Cerebellar cortex (tissue), 1 donor: ENCODE measurements around the gene ZNF391.
"Not testable (repeated sequence)": the region's sequence is repeated elsewhere in the genome, so short reads cannot be mapped to it uniquely, and the experiment has no call there.

ENCODE experiments used
- DNase-seq: peaks from one replicate; pipeline ENCODE4 v3.0.0-alpha.2; 2015; ENCODE audit warnings: low spot score

ZNF391 gene

DNA sequence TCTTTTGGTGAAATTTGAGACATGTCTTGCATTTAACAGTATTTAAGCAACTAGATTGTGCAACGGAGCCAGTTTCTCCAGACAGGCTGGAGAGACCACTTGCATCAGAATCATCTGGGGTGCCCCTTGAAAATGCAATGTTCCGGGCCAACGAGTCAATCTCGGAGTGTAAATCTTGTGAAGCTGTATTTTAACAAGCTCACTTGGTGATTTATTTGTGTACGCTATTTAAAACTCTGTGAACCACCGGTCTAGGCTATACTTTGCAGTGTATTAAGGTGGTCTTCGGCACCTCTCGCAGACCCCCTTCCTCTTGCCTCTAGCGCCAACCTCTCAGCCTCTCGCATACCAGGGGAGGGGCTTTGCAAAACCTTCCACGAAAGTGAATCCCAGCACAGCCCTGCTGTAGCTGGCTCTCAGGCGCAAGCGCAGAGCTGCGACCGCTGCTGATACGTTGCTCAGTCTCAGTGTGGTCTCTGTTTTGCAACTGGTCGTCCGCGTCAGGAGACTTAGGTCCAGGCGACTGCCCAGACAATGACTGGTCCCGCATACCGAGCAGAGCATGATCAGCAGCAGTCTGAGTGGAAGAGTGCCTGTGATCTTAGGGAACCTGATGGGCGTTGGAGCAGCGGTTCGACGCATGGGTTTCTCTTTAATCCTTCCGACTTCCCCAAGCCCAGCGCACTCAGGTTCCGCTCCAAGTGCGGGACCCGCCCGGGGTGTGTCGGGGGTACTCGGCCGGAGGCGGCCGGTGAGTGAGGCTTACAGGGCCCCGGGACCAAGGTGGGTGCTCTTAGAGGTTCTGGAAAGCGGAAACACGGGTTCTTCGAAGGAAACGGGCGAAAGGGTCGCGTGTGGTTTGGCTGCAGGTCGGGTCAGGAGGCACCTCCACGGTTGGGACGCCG is at the start of gene ZNF391:
Gene ZNF391 (plus strand): TSS at position 467 of the 905 bp plus-strand sequence. CDS start 11,612 bp downstream, outside the sequence.
- DNase-seq, result peak; percentile 92

DNA sequence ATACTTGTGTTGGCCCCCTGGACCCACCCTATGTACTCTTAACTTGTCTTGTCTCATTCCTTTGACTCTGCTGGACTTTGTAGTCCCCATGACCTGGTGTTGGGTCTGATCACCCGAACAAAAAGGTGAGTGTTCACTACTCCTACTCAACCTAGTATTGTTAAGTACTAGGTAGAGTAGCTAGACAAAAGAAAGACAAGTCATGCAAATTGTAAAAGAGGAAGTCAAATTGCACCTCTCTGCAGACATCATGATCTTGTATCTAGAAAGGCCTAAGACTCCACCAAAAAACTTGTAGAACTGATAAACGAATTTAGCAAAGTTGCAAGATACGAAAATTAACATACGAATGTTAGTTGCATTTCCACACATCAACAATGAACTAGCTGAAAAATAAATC is 35.7 kb upstream of the ZNF391 start:
- no peak for DNase-seq

DNA sequence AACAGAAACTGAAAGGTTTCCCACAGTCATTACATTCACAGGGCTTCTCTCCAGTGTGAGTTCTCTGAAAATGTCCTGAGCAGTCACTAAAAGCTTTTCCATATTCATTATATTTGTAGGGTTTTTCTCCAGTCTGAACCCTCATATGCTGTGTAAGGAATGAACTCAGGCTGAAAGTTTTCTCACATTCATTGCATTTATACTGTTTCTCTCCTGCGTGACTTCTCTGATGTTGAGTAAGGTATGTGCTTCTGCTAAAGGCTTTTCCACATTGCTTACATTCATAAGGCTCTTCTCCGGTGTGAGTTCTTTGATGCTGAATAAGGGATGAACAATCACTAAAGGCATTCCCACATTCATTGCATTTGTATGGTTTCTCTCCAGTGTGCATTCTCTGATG is 29.8 kb upstream of the ZNF391 start:
- DNase-seq, result no peak

DNA sequence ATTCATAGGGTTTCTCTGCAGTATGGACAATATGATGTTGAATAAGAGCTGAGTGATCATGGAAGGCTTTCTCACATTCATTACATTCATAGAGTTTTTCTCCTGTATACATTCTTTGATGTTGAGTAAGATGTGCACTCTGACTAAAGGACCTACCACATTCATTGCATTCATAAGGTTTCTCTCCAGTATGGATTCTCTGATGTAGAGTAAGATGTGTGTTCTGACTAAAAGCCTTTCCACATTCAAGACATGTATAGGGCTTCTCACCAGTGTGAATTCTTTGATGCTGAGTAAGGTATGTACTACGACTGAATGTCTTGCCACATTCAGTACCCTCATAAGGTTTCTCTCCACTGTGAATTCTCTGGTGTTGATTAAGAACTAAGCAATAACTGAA is 29.3 kb upstream of the ZNF391 start:
- no peak for DNase-seq

DNA sequence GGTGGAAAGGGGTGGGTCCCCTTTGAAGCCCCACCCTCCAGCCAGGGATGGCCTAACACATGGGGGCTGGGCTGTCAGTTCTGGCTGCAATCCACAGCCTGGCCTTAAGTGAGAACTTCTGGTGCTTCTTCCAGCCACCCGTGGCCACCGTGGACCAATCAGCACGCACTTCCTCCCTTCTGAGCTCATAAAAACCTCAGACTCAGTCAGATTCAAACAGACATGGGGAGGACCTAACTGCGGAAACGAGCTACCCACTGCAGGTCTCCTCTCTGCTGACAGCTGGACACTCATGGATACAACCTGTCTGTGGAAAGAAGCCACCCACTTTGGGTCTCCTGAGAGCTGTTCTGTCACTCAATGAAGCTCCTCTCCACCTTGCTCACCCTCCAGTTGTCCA is 20.4 kb upstream of the ZNF391 start:
- DNase-seq, result no peak

DNA sequence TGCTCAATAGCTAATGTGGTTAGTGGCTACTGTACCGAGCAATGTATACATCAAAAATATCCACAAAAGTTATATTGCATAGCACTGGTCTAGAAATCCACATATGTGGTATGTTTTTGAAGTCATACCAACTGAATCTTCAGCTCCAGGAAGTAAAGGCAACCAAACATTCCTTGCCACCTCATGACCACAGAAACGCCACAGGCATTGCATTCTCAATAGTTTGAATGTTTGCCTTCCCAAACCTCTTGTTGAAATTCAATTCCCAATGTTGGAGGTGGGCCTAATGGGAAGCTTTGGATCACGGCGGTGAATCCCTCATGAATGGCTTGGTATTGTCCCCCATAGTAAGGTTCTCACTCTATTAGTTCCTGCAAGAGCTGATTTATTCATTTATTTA is 18.2 kb upstream of the ZNF391 start:
- DNase-seq, result no peak

DNA sequence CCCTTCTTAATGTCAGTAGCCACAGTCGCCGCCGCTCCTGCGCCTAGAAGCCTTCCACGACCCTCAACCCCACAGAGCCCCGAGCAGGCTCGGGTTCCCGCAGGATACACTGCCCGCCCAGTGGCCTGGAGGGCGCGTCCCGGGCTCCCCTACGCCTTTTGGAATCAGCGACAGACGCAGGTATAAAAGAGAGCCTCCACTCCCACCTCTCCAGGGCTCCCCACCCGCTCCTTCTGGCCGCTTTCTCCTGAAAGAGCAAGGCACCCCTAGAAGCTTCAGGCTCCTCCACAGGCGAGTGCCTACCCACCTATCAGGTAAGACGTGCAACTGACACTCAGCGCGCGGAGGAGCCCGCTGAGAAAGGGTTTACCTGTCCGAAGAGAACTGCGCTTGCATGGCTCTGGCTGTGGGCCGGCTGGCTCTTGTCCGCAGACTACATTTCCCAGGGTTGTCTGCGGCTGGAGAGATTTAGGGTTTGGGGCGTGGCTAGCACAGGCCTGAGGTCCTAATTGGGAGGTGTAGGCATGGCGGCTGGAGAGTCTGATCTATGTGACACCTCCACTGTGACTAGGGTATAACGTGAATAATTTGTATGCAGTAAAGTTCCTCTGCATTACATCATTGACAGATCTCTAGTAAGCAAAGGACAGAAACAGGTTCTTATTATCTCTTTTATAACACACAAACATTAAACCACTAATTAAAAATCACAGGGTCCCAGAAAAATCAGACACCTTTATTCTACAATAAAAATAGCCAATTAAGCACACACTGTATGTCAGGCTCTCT is 13.5 kb upstream of the ZNF391 start:
- peak; percentile 93 for DNase-seq

DNA sequence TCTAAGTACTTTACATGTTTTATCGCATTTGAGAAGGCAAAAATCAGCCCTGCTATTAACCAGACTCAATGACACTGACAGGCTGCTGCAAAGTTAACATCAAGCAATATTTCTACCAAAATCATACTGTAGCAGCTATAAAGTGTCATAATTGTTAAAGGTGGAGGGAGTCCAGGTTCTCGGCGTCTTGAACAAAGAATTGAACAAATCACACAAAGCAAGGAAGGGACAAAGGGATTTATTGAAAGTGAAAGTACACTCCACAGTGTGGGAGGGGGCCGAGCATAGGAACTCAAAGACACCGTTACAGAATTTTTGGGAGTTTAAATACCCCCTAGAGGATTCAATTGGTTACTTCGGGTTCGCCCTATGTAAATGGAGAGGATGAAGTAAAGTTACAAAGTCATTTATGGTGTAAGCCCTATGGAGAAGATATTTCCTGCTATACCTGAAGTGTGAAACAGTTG is 12.9 kb upstream of the ZNF391 start:
- DNase-seq, result peak; percentile 10

DNA sequence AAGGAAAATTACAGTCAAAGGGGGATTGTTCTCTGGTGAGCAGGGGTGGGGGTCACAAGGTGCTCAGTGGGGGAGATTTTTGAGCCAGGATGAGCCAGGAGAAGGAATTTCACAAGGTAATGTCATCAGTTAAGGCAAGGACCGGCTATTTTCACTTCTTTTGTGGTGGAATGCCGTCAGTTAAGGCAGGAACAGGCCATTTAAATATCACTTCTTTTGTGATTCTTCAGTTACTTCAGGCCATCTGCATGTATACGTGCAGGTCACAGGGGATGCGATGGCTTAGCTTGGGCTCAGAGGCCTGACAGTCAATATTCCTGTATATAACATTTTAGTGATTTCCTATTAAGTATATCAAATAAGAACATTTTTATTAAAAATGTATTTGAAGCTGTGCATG is 10.2 kb upstream of the ZNF391 start:
- DNase-seq, result not testable (repeated sequence)

DNA sequence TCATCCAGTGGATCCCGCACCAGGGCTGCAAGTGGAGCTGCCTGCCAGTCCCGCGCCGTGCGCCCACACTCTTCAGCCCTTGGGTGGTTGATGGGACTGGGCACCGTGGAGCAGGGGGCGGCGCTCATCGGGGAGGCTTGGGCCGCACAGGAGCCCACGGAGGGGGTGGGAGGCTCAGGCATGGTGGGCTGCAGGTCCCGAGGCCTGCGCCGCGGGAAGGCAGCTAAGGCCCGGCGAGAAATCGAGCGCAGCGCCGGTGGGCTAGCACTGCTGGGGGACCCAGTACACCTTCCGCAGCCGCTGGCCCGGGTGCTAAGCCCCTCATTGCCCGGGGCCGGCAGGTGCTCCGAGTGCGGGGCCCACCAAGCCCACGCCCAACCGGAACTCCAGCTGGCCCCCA is 7.6 kb upstream of the ZNF391 start:
- DNase-seq, result not testable (repeated sequence)

DNA sequence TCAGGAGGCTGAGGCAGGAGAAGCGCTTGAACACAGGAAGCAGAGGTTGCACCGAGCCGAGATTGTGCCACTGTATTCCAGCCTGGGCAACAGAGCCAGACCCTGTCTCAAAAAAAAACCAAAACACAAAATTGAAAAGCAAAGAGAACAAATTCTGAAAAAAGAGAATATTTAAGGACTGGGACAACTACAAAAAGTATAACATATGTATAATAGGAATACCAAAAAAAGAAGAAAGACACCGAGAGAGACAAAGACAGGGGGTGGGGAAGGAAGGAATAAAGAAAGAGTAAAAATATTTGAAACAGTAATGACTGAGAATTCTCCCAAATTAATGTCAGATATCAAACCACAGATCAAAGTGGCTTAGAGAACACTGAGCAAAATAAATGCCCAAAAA is 5.5 kb upstream of the ZNF391 start:
- DNase-seq, result no peak

DNA sequence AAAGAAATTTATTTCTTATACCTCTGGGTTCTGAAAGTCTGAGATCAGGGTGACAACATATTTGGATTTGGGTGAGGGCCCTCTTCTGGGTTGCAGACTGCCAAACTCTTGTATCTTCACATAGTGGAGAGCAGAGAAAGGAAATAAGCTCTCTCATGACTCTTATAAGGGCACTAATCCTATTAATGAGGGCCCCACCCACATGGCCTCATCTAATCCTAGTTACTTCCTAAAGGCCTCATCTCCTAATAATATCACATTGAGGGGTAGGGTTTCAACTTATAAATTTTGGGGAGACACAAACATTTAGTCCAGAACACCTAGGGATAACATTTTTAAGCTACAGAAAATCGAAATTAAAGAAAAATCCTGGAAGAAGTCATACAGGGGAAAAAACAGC is 5.1 kb upstream of the ZNF391 start:
- no peak for DNase-seq

DNA sequence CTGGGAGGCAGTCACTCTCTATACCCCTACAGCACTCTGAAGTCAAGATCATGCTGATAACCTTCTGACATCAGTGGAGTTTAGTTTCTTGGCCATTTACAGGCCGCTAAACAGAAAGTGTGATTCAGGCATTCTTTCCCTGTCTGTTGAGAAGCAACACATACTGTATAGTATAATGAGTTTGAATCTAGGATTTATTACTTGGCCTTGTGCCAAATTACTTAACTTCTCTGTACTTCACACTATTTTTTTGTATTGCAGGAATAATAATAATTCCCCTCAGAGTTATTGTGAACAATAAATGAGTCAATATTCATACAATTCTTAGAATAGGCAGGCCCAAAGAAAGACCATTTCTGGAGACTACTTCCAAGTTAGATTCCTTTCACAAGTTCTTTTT is 4.1 kb downstream of the ZNF391 start:
- DNase-seq, result no peak

DNA sequence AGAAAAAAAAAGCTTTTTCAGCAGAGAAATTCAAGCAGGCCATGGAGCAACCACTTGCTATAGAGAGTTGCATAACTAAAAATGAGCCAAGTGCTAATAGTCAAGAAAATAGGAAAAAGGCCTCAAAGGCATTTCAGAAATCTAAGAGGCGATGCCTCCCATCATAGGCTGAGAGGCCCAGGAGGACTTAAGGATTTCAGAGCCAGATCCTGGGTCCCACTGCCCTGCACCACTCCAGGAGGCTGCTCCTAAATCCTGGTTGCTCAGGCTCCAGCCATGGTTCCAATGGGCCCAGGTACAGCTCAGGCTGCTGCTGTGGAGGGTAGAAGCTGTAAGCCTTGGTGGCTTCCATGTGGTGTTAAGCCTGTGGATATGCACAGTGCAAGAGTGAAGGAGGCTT is 5.5 kb downstream of the ZNF391 start:
- no peak for DNase-seq

DNA sequence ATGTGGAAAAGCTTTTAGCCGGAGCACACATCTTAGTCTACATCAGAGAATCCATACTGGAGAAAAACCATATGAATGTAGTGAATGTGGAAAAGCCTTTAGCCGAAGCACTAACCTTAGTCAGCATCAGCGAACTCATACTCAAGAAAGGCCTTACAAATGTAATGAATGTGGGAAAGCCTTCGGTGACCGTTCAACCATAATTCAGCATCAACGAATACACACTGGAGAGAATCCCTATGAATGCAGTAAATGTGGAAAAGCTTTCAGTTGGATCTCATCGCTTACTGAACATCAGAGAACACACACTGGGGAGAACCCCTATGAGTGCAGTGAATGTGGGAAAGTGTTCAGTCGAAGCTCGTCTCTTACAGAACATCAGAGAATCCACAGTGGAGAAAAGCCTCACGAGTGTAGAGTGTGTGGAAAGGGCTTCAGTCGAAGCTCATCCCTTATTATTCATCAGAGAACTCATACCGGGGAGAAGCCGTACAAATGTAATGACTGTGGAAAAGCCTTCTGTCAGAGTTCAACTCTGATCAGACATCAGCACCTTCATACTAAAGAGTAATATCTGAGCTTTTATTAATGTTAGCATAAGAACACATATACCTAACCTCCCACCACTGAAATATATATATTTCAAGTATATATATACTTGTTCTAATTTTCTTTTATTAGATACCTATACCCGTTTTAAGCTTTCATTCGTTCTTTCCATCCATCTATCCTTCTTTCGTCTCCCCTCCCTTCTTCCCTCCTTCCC is 12.5 kb downstream of the ZNF391 start:
- DNase-seq, result no peak

DNA sequence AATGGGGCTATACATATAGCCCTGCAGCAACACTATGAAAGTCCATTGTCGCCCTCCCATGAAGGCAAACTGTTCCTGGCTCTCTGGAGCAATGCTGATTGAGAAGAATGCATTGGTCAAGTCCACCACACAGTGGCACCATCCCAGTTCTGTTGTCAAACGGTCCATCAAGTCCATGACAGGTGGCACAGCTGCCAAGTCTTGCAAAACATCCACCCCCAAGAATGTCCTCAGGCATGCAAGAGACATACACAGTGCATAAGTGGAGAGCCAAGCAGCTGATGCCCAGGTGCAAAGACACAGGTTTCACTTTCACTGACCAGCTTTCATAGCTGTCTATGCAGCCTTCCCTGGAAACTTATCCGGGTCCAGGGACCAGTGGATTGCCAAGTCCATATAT is 17.5 kb downstream of the ZNF391 start:
- DNase-seq, result no peak

DNA sequence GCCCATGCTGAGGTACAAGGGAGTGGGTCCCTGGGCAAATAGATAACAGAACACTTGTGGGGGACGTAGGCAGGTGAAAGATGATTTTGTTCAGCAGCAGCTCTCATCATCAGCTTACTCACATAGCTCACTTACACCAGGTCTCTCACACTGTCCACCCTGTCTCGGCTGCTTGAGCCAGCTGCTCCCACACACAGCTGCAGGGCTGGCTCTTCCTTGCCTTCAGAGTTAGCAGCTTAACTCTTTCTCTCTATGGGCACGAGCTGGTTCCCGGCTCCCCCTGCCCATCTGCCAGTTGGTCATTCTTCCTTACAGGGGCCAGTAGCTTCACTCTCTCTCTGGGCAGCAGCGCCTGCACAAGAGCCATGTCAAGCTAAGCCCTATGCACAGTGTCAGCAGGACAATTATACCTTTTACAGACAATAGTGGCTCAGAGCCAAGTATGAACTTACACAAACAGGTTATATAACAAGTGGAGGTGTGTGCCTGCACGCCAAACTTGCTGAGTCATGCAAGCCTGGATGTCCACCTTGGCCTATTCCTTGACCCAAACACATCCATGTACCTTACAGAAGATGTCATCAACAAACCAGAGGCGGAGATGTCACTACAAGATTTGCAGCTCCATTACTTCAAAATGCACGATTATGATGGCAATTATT is 18.7 kb downstream of the ZNF391 start:
- no peak for DNase-seq

DNA sequence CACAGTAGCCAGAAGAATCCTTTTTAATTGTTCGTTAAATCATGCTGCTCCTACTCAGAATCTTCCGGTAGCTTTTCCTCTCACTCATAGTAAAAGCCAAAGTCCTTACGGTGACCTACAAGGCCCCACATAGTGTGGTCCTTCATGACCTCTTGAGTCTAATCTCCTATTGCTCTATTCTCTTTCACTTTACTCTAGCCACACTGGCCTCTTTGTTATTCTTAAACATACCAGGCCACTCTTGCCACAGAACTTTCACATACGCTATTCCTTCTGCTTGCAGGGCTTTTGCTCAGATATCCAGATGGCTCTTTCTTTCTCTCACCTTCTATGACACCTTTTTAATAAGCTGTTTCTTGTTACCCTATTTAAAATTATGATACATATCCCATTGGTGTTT is 25.7 kb downstream of the ZNF391 start:
- no peak for DNase-seq

DNA sequence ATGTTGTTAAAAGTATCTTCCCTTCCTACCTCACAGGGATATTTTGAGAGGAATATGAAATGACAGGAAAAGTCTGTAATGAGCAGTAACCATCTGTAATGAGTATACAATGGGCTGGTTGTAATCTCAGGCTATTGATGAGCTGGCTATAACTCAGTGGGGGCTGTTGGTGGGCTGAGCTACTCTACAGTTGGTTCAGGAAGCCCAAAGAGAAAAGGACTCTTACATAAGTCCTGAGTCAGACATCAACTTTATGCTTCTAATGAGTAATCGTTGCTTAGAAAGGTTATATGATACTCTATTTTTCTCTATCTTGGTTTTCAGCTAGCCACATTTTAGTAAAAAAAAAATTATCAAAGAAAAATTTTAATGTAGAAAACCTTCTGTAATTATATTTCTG is 26.4 kb downstream of the ZNF391 start:
- DNase-seq, result no peak

DNA sequence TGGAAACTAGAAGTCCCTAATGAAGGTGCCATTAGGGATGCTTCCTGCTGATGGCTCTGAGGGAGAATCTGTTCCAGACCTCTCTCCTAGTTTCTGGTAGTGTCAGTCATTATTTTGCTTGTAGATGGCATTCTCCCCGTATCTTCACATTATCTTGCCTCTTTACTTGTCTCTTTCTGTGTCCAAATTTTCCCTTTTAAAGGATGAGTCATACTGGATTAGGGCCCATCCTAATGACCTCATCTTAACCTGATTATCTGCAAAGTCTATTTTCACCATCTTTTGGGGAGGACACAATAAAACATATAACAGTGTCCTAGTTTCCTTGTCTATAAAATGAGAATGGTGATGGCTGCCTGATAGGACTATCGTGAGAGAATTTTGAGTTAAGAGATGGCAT is 27.3 kb downstream of the ZNF391 start:
- no peak for DNase-seq

DNA sequence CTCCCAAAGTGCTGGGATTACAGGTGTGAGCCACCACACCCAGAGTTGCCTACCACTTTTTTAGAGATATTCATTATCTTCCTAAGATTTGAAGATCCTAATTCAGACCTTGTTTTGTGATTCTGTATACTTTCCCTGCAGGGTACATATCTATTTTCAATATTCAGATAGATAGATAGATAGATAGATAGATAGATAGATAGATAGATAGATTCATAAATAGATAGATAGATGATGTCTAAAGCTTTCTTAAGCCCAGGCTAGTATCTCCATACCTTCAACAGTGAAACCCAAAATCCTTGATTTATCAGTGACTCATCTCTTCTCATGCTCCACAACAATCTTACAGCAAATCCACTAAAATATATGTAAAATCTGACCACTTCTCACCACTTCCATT is 30.8 kb downstream of the ZNF391 start:
- DNase-seq, result no peak
